M059J (cell line): Measurements from ENCODE around the gene PTGES3L. TPM values are rescaled to one million over a fixed set of nuclear protein-coding genes. Genes with fewer than 3 reads are reported as not detected.

ENCODE experiments used
- DNase-seq: peaks from one replicate; pipeline ENCODE4 v3.0.0-alpha.2; 2012; ENCODE audit warnings: low read depth
- total RNA-seq: library from RNA; depleted of rRNA; stranded (reverse); fragments of >200 nt; shearing (Covaris generic); gene quantifications from 2 replicates; pipeline ENCODE4 v1.2.3, GENCODE V29; 2014; rRNA removed

Gene PTGES3L
- total RNA-seq = 0.67 and 0.71 TPM in 2 replicates

GRCh38 chr17:42979511-42980273 is at the start of gene PTGES3L:
Gene PTGES3L (minus strand): TSS chr17:42980080. CDS start chr17:42980053, 27 bp downstream.
- DNase-seq = peak; percentile 75

GRCh38 chr17:43028221-43028861 is 48.5 kb upstream of the PTGES3L start:
- no peak for DNase-seq

- DNase-seq = no peak
These were observed 47.5 kb upstream of the PTGES3L start for GRCh38 chr17:43027091-43028032.

GRCh38 chr17:43026595-43026994 is 46.7 kb upstream of the PTGES3L start:
- DNase-seq = no peak

- no peak for DNase-seq
These were observed 46.1 kb upstream of the PTGES3L start for GRCh38 chr17:43025766-43026537.

- DNase-seq = no peak
These were observed 45.4 kb upstream of the PTGES3L start for GRCh38 chr17:43025290-43025657.

GRCh38 chr17:43024407-43025289 is 44.8 kb upstream of the PTGES3L start, which contains the start of gene RND2:
Gene RND2 (plus strand): TSS chr17:43025231. CDS start chr17:43025348, 117 bp downstream.
- DNase-seq = peak; percentile 95

- DNase-seq = peak; percentile 72
These were observed 42.0 kb upstream of the PTGES3L start, which contains the start of gene VAT1 for GRCh38 chr17:43021741-43022512. Gene VAT1 (minus strand): TSS chr17:43022385. CDS start chr17:43022322, 63 bp downstream.

- peak; percentile 71 for DNase-seq
These were observed 41.2 kb upstream of the PTGES3L start for GRCh38 chr17:43020789-43021740.

- DNase-seq = no peak
These were observed 40.2 kb upstream of the PTGES3L start for GRCh38 chr17:43020030-43020621.

- no peak for DNase-seq
These were observed 39.5 kb upstream of the PTGES3L start for GRCh38 chr17:43019418-43019817.

- DNase-seq = no peak
These were observed 39.1 kb upstream of the PTGES3L start for GRCh38 chr17:43018932-43019331.

GRCh38 chr17:43018008-43018853 is 38.4 kb upstream of the PTGES3L start:
- DNase-seq = peak; percentile 64

- DNase-seq = no peak
These were observed 36.3 kb upstream of the PTGES3L start for GRCh38 chr17:43016216-43016615.

GRCh38 chr17:43015579-43015978 is 35.7 kb upstream of the PTGES3L start:
- DNase-seq = peak; percentile 48

- no peak for DNase-seq
These were observed 35.0 kb upstream of the PTGES3L start for GRCh38 chr17:43014649-43015542.
